SH-SY5Y (cell line): Measurements from ENCODE around the gene FAM228A.

ENCODE experiments used
- GATA2 ChIP-seq: IDR thresholded peaks from 2 replicates; pipeline ENCODE4 v1.6.1; 2011; ENCODE audit warnings: mild to moderate bottlenecking, low read depth, low read length
- GATA3 ChIP-seq: IDR thresholded peaks from 2 replicates; pipeline ENCODE4 v1.6.1; 2011; ENCODE audit warnings: low read depth, mild to moderate bottlenecking, low read length, moderate library complexity

FAM228A gene

DNA sequence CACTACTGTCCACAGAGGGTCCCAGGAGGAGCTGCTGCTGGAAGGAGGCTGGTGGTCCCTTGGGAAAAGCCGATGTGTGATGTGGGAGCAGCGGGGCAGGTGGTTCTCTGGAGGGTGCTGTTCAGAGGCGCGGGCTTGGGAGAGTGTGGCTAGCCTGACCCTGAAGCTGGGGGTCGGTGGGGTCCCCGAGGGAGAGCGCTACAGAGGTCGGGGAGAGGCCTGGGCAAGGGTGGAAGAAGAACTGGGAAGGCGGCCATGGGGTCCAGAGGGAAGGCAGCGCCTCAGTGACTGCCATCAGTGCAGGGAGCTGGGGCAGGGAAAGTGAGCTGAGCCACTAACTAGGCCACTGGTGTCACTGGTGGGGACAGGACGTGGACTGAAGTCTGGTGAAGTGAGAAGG, 32.5 kb downstream of the FAM228A start:
- TF ChIP-seq GATA2: no peak
- no peak for TF ChIP-seq GATA3

DNA sequence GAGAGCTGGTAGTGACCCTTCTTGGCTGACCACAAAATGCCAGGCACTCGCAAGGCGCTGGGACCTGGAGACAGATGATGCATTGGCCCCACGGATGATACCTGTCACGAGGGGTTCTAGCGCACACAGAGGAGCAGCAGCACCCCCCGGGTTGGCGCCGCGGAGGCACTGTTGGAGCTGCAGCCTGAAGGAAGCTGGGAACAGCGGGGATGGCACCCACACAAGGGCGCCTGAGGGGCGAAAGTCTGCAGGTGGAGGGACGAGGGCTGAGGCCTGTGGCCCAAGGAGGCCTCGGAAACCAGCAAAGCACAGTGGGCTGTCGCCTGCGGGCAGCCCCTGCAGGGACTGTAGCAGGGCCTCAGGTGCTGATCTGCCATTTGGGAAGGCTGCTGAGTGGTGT, 33.6 kb downstream of the FAM228A start:
- no peak for TF ChIP-seq GATA2
- no peak for TF ChIP-seq GATA3

DNA sequence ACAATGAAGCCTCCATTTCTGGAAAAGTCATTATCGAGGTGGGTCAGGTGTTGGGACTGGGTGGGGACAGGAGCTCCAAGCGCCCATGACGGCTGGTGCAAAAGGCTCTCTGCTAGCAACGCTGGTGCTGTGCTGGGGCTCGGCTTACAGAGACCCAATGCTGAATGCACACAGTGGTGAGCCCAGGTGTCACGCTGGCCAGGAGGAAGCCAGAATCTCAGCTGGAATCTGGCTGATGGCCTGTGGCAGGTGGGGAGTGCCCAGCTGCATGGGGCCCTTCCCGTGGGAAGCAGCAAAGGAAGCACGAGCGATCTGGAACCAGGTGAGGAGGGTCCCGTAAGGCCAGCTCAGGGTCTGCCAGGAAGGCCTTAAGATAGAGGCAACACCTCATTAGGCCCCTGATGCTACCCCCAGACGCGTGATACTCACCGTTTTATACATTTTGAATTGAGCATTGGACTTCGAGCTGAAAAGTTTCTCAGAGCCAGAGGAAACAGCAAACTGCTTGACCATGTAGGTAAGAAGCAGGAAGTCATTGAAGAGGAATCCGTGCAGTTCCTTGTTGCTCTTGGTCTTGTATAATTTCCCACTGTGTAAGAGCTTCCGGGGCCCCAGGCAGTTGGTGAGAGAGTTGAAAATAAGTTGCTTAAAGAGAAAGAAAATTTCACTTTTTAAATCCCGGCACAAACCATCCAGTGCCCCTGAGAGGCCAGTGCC, 34.7 kb downstream of the FAM228A start:
- TF ChIP-seq GATA3: no peak
- TF ChIP-seq GATA2: no peak

- TF ChIP-seq GATA2: no peak
- TF ChIP-seq GATA3: no peak
These were observed 35.2 kb downstream of the FAM228A start for GRCh38 chr2:24210106-24210455.

DNA sequence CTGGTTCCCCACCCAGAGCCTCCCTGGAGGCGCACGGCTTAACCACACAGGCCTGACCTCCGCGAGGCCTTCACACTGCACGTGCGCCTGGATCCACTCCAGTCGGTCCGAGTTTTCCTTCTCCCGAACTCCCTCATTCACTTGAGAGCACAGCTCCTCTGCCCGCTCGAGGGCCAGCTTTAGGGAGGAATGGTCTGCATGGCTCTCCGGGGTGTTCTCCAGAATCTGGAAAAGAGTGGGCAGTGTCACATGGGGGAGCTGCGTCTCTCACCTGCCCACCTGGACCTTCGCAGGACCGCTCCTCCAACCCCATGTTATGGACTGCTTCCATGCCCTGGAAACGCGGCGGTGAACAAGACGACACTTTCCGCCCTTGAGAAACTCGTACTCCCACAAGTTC, 35.9 kb downstream of the FAM228A start:
- no peak for TF ChIP-seq GATA3
- no peak for TF ChIP-seq GATA2

- TF ChIP-seq GATA2 (no peak), GATA3 (no peak)
These were observed 36.6 kb downstream of the FAM228A start for GRCh38 chr2:24211408-24211807.

DNA sequence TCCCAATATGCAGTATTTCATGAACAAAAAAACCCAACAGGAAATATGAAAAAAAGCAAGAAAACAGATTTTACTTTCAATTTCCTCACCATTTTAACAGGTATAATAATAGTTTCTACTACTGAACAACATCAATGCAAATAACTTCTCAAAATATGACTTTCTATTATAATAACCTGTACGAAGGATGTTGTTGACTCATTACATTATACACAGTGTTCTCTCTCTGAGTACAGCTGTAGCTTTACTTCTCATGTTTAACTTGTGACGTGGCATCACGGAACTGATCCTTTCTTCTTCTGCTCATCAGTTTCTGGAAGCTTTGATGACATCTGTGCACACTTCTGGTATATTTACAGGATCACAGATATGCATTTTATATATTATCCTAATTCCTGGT, 40.0 kb downstream of the FAM228A start:
- TF ChIP-seq GATA3: no peak
- no peak for TF ChIP-seq GATA2

DNA sequence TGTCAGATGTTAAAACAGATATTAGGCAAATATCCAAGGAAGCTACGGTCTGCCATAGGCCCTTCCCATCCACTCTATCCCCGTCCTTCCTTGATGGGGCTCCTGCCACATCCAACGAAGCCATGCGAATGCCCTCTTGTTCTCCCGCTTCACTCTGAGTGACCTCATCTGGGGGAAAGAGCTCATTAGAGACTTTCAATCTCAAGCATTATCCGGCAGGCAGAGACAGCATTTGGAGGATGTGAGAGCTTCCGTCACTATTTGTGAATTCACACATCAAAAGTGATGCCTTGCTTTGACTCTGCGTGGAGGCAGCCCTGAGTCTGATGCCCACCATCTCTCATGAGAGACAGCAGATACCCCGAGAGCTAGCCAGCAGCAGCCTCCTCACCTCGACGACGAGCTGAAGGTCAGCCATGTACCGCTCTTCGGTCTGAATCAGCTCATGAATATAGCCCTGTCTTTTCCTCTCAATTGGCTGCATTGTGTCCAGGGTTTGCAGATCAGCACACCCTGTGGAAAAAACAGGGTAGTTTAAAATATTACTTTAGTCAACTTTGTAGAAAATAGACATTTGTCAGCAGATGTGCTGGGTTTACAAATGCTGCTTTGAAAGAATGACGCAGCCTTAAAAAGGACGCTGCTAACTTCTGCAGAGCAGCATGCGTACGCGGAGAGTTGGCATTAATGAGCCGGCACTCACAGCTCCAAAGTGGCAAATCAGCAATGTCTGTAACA, 45.9 kb downstream of the FAM228A start:
- TF ChIP-seq GATA2: no peak
- no peak for TF ChIP-seq GATA3

- no peak for TF ChIP-seq GATA2
- no peak for TF ChIP-seq GATA3
These were observed 46.6 kb downstream of the FAM228A start for GRCh38 chr2:24221343-24222050.

- TF ChIP-seq GATA3 (no peak), GATA2 (no peak)
These were observed 48.1 kb downstream of the FAM228A start for GRCh38 chr2:24222946-24223345.

DNA sequence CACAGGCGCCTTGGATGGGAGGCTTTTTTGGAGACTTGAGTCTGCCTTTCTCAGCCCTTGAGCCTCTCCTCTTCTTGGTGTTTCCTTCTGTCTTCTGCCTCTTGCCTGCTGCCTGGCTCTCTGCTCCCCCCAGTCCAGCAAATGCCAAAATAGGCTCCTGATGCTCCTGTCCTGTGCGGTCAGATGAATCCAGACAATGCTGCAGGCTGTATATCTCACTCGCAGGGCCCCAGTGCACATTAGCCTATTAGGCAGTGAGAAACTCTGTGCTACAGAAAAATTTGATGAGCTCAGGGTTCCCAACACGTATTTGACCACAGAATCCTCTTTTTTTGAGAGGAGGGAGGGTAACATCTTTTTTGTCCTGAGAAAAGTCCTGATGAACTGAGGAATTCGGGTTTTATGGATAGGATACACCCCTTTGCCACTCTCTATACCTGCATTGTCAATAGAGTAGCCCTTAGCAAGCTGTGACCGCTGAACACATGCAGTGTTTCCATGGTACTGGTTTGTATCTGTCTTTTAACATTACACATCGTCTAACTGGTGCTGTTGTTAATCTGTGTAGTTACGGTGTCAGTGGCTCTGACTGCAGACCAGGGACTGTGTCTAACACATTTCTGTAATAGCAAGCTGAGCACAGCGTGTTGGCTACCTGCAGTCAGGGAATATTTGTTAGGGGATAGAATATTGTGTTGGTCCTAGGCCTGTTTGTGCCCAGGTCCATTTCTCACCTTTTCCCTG, 50.8 kb downstream of the FAM228A start:
- TF ChIP-seq GATA3 (no peak), GATA2 (no peak)

GRCh38 chr2:24228470-24228869, 53.6 kb downstream of the FAM228A start:
- TF ChIP-seq GATA3 (no peak), GATA2 (no peak)

- TF ChIP-seq GATA2: no peak
- TF ChIP-seq GATA3: no peak
These were observed 56.6 kb downstream of the FAM228A start for GRCh38 chr2:24231461-24231881.

GRCh38 chr2:24233321-24233720, 58.5 kb downstream of the FAM228A start:
- TF ChIP-seq GATA2 (no peak), GATA3 (no peak)
